GM10248 (cell line): Measurements from ENCODE around the gene ACADM.

Experiments used
- CTCF ChIA-PET: fragments of 300-600 bp; sonication (Branson Sonifier 250); formaldehyde crosslinking; extraction: SDS; loops from one replicate; lab custom pipeline; 2021; ENCODE audit warnings: antibody characterized with exemption; lab: Yijun Ruan, JAX
- POLR2A ChIA-PET: fragments of 350-650 bp; sonication (Branson Sonifier 250); formaldehyde crosslinking; extraction: SDS; loops from one replicate; lab custom pipeline; 2020; ENCODE audit warnings: antibody characterized with exemption; lab: Yijun Ruan, JAX
- DNase-seq: peaks from one replicate; pipeline ENCODE4 v3.0.0; 2012; ENCODE audit errors: extremely low spot score
- TF ChIP-seq, protein P1 (sequence below): IDR thresholded peaks from 2 replicates; pipeline ENCODE4 v1.5.1; 2012; ENCODE audit warnings: mild to moderate bottlenecking, low read depth; ENCODE audit errors: extremely low read depth, missing control alignments, control extremely low read depth

The ACADM gene

DNA sequence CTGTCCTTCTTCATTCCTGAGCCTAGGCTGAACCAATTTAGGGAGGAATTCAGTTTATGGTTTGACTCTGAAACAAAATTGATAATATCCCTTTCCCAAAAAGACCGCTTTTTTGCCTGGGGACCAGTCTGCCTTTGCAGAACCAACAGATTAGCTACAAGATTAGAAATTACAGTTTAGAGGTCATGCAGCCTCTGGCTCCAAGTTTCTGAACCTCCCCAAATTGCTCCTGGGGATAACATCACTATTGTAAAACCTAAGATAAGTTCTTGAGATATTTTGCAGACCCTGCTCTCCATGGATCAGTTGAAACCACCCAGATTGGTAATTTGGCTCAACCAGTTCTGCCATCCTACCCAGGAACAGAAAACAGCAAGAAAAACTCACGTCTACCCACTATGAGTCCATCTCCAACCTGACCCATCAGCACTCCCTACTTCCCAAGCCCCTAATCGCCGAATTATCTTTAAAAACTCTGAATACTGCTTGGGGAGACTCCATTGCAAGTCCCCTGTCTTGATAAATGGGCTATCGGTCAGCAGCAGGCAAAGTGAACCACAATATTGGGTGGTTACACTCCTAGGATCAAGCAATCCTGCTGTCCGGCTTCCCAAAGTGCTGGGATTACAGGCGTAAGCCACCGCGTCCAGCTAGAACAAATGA lies 60.9 kb downstream of the ACADM start:
- POLR2A ChIA-PET, result interaction anchor here (0.6 to 1.3 kb wide), 3 partner anchors 11 to 187 kb away, joined by 3 to 4 read pairs (median 3); partner anchors contain the start of gene MSH4
- TF ChIP-seq, protein P1, sequence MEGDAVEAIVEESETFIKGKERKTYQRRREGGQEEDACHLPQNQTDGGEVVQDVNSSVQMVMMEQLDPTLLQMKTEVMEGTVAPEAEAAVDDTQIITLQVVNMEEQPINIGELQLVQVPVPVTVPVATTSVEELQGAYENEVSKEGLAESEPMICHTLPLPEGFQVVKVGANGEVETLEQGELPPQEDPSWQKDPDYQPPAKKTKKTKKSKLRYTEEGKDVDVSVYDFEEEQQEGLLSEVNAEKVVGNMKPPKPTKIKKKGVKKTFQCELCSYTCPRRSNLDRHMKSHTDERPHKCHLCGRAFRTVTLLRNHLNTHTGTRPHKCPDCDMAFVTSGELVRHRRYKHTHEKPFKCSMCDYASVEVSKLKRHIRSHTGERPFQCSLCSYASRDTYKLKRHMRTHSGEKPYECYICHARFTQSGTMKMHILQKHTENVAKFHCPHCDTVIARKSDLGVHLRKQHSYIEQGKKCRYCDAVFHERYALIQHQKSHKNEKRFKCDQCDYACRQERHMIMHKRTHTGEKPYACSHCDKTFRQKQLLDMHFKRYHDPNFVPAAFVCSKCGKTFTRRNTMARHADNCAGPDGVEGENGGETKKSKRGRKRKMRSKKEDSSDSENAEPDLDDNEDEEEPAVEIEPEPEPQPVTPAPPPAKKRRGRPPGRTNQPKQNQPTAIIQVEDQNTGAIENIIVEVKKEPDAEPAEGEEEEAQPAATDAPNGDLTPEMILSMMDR, result no peak
- DNase-seq, result no peak
- CTCF ChIA-PET, result interaction anchor here (1.2 to 1.5 kb wide), 2 partner anchors 13 to 21 kb away, joined by 3 to 5 read pairs; no protein-coding TSS in a partner anchor

DNA sequence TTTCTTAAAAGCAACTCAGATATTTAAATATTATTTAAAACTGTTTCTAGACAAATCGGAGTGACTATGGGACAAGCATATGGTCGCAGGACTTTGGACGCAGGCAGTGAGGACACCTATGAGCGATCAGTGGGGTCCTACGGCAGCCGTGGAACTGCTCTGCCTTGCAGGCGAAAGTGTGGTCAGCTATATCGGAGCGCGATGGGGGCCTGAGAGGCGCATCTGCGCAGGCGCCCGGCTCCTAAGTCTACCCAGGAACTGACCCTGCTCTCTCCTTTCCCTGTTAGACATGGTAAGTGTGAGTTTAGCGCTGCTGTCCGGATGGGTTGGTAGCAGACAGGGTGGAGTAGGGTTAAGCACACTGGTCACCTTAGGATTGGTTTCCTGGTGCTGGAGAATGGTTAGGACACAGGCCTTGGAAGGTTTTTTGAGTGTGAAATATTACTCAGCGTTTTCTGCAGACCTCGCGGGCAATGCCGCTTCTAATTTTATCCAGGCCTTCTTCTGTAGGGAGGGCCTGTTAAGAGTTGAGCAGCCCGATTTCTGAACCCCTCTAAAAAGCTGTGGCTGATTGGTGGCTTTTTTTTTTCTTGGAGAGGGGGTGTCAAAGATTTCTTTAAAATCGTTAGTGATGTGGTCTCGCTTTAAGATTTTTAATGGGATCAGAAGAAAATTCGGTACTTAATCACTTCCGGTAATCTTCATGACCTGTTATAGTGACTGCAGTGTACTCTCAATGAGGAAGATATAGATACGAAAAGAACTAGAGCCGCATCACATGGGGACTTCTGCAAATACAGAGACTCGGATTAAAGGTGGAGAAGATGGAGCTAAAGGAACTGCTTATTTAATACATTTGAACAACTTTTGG lies 61.7 kb downstream of the ACADM start, which contains the start of gene RABGGTB:
Gene RABGGTB (plus strand): TSS at position 274 of the 871 bp plus-strand sequence. CDS start 16 bp downstream, at position 290.
- DNase-seq, result peak; percentile 91
- CTCF ChIA-PET, result interaction anchor here (1.2 kb wide), 1 partner anchor 10 kb away, joined by 4 read pairs; the partner anchor contains the start of gene MSH4
- TF ChIP-seq, protein P1, result no peak
- POLR2A ChIA-PET, result interaction anchor here (0.6 to 1.3 kb wide), 5 partner anchors 11 to 1897 kb away, joined by 3 to 5 read pairs (median 3); partner anchors contain the start of gene MSH4

DNA sequence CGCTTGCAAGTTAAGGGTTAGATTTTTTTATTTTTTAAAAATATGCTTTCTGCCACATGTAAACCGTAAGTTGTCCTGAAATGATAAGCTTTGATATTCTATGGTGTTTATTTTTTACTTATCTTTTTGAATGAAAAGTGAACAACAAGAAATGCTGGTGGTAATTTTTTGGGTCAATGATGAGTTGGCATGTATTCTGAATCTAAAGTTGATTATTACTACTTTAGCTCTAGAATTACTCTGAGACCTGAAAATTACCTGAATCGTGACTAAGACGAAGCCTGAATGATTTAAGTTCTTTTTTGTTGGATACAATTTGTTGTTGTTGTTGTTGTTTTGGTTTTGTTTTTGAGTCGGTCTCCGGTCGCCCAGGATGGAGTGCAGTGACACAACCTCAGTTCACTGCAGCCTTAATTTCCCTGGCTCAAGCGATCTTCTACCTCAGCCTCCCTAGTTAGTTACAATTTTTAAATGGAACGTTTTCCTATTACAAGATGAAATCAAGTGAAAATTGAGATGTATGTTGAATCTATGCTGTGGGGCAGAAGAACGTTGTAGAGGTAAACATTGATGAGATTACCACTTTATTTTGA lies 62.5 kb downstream of the ACADM start:
- ChIA-PET CTCF (interaction anchor here (1.2 kb wide), 1 partner anchor 9 kb away, joined by 4 read pairs; the partner anchor contains the start of gene MSH4), POLR2A (interaction anchor here (0.6 to 0.7 kb wide), 2 partner anchors 19 to 1896 kb away, joined by 3 to 5 read pairs; no protein-coding TSS in a partner anchor)
- DNase-seq, result no peak
- TF ChIP-seq, protein P1, result no peak

DNA sequence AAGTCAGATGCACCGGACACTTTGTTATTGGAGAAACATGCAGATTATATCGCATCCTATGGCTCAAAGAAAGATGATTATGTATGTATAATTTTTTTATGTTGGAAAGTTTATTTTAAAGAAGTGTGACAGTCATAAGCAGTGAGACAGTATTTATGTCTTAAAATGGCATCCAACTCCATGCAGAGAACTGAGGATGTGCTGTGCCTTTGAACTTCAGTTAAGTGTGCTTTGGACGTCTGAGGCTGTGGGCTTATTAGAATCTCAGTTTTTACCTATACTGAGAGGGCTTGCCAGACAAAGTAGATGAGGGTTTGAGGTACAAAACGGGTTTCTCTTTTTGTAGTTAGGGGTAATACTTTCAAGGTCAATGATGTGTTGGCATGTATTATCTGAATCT lies 63.0 kb downstream of the ACADM start:
- ChIA-PET CTCF (no interaction called here), POLR2A (no interaction called here)
- TF ChIP-seq, protein P1, result no peak
- DNase-seq, result no peak

DNA sequence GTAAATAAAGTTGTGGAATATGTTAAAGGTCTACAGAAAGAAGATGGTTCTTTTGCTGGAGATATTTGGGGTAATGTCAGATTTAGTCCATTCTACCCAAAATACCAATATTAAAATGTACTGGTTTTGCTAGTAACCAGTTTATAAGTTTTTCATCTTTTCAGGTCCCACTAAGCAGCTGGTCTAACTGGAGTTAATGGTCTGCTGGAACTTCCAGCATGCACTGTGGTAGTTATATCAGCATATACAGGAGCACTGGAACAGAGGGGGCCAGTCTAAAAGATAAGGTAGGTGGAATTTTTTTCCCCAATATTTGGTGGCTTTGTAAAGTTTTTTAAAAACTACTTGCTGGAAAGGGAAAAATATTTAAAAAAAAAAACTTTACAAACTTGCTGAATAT lies 65.5 kb downstream of the ACADM start:
- DNase-seq, result no peak
- CTCF ChIA-PET, result no interaction called here
- TF ChIP-seq, protein P1, result no peak
- POLR2A ChIA-PET, result no interaction called here

DNA sequence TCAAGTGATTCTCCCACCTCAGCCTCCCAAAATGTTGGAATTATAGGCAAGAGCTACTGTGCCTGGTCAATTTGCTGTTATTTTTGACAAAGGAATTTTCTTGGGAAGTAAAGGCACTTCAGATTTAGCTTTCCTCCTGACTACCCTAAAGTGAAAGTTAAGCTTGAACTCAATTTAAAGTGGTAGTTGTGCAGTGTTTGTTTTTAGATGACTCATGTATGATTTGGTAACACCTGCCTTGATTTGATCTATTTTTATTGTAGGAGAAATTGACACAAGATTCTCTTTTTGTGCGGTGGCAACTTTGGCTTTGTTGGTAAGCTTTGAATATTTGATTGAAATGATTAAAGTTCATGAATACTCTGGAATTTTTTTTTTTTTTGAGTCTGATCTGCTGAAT lies 66.5 kb downstream of the ACADM start:
- POLR2A ChIA-PET, result no interaction called here
- no peak for DNase-seq

More for the DNA sequence above, 66.5 kb downstream of the ACADM start:
- CTCF ChIA-PET, result interaction anchor here (1.2 kb wide), 1 partner anchor 9 kb away, joined by 3 read pairs; no protein-coding TSS in a partner anchor
- TF ChIP-seq, protein P1, result no peak
